NCI-H345 treated with DMSO at 0.1 percent for 48 hours (cell line): ENCODE data around the gene STXBP5L.
"Not testable (repeated sequence)": the region's sequence is repeated elsewhere in the genome, so short reads cannot be mapped to it uniquely, and the experiment has no call there.

Experiments used
- DNase-seq: peaks from one replicate; lab custom pipeline; 2025; ENCODE audit not compliant: unreplicated experiment; lab: John Stamatoyannopoulos, UW

Gene STXBP5L

GRCh38 chr3:121230194-121230593 lies 322.2 kb downstream of the STXBP5L start:
- DNase-seq = not testable (repeated sequence)

DNA sequence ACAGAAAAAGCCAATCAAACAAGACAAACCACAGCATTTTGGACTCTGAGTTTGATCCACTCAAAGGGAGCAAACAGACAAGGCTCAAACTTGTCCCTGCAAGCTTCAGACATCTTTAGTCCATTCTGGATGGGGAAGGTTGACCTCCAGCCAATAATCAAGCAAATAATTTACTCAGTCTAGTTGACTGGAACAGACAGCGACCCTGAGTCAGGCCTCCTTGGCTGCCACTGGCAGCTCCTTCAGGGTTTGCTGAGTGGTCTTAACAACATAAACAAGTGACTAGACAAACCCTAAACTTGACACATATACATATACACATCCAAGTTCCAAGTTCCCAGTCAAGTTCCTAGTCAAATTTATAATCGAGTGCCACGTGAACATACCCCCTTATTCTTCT lies 323.9 kb downstream of the STXBP5L start:
- no peak for DNase-seq

GRCh38 chr3:121232309-121233225 lies 324.6 kb downstream of the STXBP5L start:
- no peak for DNase-seq

- DNase-seq = no peak
Measured at GRCh38 chr3:121243208-121243607, 335.2 kb downstream of the STXBP5L start.

DNA sequence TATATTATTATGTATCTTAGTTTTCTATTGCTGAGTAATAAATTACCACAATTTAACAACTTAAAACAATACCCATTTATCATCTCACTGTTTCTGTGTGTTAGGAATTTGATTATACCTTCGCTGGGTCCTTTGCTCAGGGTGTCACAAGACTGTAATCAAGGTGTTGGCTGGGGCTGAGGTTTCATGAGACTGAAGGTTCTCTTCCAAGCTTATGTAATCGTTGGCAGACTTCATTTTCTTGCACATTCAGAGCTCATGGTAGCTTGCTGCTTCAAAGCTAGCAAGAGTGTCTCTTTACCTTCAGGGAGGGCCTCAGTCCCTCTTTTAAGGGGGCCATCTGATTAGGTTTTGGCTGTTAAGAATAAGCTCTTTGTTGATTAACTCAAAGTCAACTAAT lies 344.7 kb downstream of the STXBP5L start:
- DNase-seq = no peak

DNA sequence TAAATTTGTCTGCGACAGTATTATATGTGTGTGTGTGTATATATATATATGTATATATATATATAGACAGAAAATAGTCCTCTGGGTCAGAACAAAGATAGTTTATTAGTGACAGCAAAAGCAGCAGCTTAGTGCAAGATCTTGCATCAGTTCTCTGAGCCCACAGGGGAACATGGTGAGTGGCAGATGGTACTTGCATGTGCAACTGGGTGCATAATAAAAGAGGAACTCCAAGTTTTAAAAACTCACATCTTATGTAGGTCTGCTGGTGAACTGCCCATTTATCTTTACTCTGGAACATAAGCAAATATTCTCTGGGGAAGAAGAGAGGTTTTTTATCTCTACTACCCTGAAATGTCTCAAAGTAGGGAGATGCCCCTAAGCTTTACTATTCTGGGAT lies 361.4 kb downstream of the STXBP5L start:
- no peak for DNase-seq

- no peak for DNase-seq
Measured at GRCh38 chr3:121274411-121274810, 366.4 kb downstream of the STXBP5L start.

- no peak for DNase-seq
Measured at GRCh38 chr3:121295452-121295851, 387.4 kb downstream of the STXBP5L start.

- DNase-seq = no peak
Measured at GRCh38 chr3:121295979-121296378, 388.0 kb downstream of the STXBP5L start.

GRCh38 chr3:121324320-121324719 lies 416.3 kb downstream of the STXBP5L start:
- DNase-seq = no peak

GRCh38 chr3:121330118-121330517 lies 422.1 kb downstream of the STXBP5L start:
- no peak for DNase-seq

GRCh38 chr3:121330634-121331033 lies 422.6 kb downstream of the STXBP5L start:
- no peak for DNase-seq

DNA sequence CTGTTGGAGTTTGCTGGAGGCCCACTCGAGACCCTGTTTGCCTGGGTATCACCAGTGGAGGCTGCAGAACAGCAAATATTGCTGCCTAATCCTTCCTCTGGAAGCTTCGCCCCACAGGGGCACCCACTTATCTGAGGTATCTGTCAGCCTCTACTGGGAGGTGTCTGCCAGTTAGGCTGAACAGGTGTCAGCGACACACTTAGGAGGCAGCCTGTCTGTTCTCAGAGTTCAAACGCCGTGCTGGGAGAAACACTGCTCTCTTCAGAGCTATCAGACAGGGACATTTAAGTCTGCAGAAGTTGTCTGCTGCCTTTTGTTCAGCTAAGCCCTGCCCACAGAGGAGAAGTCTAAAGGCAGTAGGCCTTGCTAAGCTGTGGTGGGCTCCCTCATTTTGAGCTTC lies 448.0 kb downstream of the STXBP5L start:
- not testable (repeated sequence) for DNase-seq

DNA sequence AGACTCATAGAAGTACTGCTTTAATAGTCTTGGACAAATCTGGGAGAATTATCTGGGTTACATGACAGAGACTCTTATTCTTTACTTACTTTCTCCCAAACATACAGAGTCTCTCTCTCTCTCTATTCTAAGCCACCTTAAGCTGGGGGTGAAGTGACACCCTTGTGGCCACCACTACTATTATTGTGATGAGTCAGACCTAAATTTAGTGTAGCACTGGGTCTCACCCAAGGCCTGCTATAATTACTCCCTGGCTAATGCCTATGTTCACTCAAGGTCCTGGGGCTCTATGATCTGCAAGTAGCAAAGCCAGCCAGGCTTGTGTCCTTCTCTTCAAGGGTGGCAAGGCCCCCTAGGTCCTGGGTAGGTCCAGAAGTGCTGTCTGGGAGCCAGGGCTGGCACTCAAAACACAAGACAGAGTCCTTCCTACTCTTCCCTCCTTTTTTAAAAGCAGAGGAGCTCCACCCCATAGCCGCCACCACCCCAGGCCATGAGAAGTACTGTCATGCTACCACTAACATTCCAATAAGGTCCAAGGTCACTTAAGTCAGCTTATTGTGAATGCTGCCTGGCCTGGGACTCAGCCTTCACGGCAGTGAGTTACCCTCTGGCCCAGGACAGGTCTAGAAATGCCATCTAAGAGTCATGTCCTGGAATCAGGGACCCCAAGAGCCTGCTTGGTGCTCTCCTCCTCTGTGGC lies 454.2 kb downstream of the STXBP5L start:
- no peak for DNase-seq

DNA sequence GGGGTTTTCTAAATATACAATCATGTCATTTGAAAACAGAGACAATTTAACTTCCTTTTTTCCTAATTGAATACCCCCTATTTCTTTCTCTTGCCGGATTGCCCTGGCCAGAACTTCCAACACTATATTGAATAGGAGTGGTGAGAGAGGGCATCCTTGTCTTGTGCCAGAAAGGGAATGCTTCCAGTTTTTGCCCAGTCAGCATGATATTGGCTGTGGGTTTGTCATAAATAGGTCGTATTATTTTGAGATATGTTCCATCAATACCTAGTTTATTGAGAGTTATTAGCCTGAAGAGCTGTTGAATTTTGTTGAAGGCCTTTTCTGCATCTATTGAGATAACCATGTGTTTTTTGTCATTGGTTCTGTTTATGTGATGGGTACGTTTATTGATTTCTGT lies 480.3 kb downstream of the STXBP5L start:
- not testable (repeated sequence) for DNase-seq

- not testable (repeated sequence) for DNase-seq
Measured at GRCh38 chr3:121395967-121396366, 488.0 kb downstream of the STXBP5L start.

DNA sequence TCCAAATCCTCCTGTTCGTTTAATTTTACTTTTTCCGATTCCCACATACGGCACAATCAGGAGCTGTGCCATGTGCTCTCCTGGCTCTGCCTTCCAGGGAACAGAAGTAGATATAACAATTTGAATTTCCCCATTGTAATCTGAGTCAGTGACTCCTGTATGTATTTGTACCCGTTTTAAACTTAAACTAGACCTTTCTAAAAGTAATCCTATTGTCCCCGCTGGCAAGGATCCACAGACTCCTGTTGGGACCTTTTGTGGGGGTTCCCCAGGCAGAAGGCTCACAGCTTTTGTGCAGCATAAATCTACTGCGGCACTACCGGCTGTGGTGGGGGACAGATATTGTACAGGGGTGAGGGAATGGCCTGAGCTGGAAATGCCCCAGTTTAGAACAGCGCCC lies 490.0 kb downstream of the STXBP5L start:
- not testable (repeated sequence) for DNase-seq

DNA sequence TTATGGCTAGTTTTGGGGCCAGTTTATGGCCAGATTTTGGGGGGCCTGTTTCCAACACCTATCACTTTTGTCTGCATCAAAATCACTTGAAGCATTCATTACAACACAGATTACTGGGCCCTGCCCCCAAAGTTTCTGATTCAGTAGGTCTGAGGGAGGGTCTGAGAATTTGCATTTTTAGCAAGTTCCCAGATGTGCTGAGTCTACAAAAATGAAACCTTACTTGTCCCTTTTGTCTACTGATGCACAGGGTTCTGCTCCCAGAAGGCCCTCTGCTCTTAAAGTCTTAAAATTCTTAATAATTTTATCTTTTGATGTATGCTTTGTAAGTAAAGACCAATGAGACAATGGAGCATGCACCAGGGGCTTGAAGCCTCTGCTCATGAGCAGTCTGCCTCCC lies 491.8 kb downstream of the STXBP5L start:
- no peak for DNase-seq

- DNase-seq = no peak
Measured at GRCh38 chr3:121405631-121406030, 497.6 kb downstream of the STXBP5L start.

GRCh38 chr3:121411523-121411922 lies 503.5 kb downstream of the STXBP5L start:
- DNase-seq = no peak

GRCh38 chr3:121414924-121415323 lies 506.9 kb downstream of the STXBP5L start:
- no peak for DNase-seq

- DNase-seq = no peak
Measured at GRCh38 chr3:121418182-121418581, 510.2 kb downstream of the STXBP5L start.
